HG03159 (cell line): Measurements from ENCODE around the gene HLA-DOB.
A peak's percentile ranks its signal among the peaks of the same experiment; 100 is the strongest.

ENCODE experiments used
- ATAC-seq: cut with Tn5 transposase; IDR thresholded peaks from one replicate; pipeline ENCODE4 v1.9.1; 2021; ENCODE audit warnings: mild to moderate bottlenecking, moderate library complexity; ENCODE audit not compliant: unreplicated experiment

Gene HLA-DOB

GRCh38 chr6:32816746-32817204, at the start of gene HLA-DOB:
Gene HLA-DOB (minus strand): TSS chr6:32817002. CDS start chr6:32816951, 51 bp downstream.
- ATAC-seq = peak; percentile 33

- no peak for ATAC-seq
Observed at GRCh38 chr6:32865724-32866443, 49.1 kb upstream of the HLA-DOB start.

- ATAC-seq = no peak
Observed at GRCh38 chr6:32862725-32863124, 45.9 kb upstream of the HLA-DOB start.

- no peak for ATAC-seq
Observed at GRCh38 chr6:32860674-32861073, 43.9 kb upstream of the HLA-DOB start.

GRCh38 chr6:32858194-32858593, 41.4 kb upstream of the HLA-DOB start:
- ATAC-seq = no peak

- ATAC-seq = no peak
Observed at GRCh38 chr6:32857156-32857891, 40.5 kb upstream of the HLA-DOB start.

- no peak for ATAC-seq
Observed at GRCh38 chr6:32855467-32856174, 38.8 kb upstream of the HLA-DOB start.

- ATAC-seq = peak; percentile 21
Observed at GRCh38 chr6:32854376-32855178, 37.8 kb upstream of the HLA-DOB start.

- peak; percentile 73 for ATAC-seq
Observed at GRCh38 chr6:32853541-32854375, 37.0 kb upstream of the HLA-DOB start, which contains the start of the genes PSMB9 and TAP1. Gene PSMB9 (plus strand): TSS chr6:32854192. CDS start chr6:32854230, 38 bp downstream. Gene TAP1 (minus strand): TSS chr6:32853704. CDS start chr6:32853636, 68 bp downstream.

- peak; percentile 25 for ATAC-seq
Observed at GRCh38 chr6:32852844-32853540, 36.2 kb upstream of the HLA-DOB start.

- no peak for ATAC-seq
Observed at GRCh38 chr6:32852018-32852843, 35.4 kb upstream of the HLA-DOB start.

- no peak for ATAC-seq
Observed at GRCh38 chr6:32851025-32851424, 34.2 kb upstream of the HLA-DOB start.

GRCh38 chr6:32849126-32849525, 32.3 kb upstream of the HLA-DOB start:
- no peak for ATAC-seq

- no peak for ATAC-seq
Observed at GRCh38 chr6:32847795-32848194, 31.0 kb upstream of the HLA-DOB start.

- no peak for ATAC-seq
Observed at GRCh38 chr6:32847004-32847403, 30.2 kb upstream of the HLA-DOB start.

GRCh38 chr6:32845384-32845884, 28.6 kb upstream of the HLA-DOB start:
- no peak for ATAC-seq

GRCh38 chr6:32844839-32845383, 28.1 kb upstream of the HLA-DOB start:
- no peak for ATAC-seq
